ENCODE measurements around the gene TARP.

Gene TARP

DNA sequence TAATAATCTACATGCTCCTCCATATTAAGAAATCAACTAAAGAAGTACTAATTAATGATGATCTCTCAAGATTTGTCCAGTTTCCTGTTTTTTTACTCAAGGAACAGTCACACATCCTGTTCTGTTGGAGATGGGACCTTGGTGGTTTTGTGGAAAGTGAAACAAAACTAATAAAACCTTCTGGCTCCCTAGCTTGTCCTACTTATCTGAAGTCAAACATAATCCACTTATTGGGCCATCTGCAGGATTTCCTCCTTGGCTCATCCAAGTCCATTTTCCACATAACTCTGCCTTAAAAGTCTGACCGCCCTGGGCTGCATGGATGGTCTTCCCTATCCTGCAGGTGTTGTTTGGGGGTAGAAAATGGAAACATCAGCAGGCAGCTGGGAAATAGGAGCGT, 39.4 kb upstream of the TARP start:
- H3K27ac Mint-ChIP-seq = no peak overlapping the region
- H3K4me3 Mint-ChIP-seq = no peak overlapping the region
- H3K9me3 Mint-ChIP-seq = no peaks in the 10 kb centered on the region
- TF ChIP-seq, protein P1, sequence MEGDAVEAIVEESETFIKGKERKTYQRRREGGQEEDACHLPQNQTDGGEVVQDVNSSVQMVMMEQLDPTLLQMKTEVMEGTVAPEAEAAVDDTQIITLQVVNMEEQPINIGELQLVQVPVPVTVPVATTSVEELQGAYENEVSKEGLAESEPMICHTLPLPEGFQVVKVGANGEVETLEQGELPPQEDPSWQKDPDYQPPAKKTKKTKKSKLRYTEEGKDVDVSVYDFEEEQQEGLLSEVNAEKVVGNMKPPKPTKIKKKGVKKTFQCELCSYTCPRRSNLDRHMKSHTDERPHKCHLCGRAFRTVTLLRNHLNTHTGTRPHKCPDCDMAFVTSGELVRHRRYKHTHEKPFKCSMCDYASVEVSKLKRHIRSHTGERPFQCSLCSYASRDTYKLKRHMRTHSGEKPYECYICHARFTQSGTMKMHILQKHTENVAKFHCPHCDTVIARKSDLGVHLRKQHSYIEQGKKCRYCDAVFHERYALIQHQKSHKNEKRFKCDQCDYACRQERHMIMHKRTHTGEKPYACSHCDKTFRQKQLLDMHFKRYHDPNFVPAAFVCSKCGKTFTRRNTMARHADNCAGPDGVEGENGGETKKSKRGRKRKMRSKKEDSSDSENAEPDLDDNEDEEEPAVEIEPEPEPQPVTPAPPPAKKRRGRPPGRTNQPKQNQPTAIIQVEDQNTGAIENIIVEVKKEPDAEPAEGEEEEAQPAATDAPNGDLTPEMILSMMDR (IDR thresholded peaks at IDR 0.05; ENCODE audit: unreplicated experiment in 3 of 3) = no peak
- no peaks in the 10 kb centered on the region for H3K4me1 Mint-ChIP-seq
- H3K27me3 Mint-ChIP-seq (ENCODE audit: low read depth) = peaks cover 5% of the 10 kb centered on the region
- no peaks in the 10 kb centered on the region for H3K36me3 Mint-ChIP-seq (ENCODE audit: low read depth)

DNA sequence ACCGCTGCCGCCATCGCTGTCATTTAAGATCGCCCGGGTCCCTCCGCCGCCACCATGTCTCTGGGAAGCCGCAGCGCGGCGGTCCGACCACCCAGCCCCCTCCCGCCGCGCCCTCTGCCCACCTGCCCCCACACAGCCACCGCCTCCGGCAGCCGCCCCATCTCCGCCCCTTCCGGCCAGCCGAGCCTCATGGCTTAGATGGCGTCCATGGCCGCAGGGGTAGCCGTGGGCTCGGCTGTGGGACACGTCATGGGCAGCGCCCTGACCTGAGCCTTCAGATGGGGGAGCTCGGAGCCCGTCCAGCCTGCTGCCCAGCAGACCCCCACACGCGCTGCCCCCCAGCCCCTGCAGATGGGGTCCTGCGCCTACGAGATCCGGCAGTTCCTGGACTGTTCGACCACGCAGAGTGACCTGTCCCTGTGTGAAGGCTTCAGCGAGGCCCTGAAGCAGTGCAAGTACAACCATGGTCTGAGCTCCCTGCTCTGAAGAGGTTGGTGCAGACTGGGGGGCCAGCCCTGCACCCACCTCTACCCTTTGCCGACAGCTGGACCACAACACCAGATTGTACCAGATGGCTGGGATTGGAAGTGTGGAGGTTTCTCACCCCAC, 38.0 kb upstream of the TARP start:
- Mint-ChIP-seq H3K27me3 (ENCODE audit: low read depth) (peaks cover 5% of the 10 kb centered on the region), H3K4me3 (no peak overlapping the region), H3K36me3 (ENCODE audit: low read depth) (no peaks in the 10 kb centered on the region), H3K27ac (no peak overlapping the region), H3K4me1 (no peaks in the 10 kb centered on the region), H3K9me3 (no peaks in the 10 kb centered on the region)
- TF ChIP-seq, protein P1 (IDR thresholded peaks at IDR 0.05; ENCODE audit: unreplicated experiment in 3 of 3) = no peak

DNA sequence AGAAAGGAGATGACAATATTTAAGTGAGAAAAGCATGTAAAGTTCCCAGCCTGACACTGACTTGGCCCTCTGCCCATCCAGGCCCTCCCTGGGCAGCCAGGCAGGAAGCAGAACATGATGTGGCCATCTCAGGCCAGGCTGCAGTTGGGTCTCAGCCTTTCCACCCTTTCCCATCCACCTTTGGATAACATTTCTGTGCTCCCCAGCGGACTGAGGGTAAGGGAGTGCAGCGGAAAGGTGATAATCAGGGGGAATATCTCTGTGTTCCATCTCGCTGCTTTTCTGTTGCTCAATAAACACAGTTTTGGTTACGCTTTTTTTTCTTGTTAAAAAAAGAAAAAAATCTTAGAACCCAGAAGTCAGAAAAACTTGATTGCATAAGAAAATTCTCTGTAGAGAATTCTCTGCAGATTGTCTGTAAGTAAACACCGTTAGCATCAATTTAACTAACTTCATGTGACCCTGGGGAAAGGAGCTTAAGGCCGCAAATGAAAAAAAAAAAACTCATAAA, 37.2 kb upstream of the TARP start:
- Mint-ChIP-seq H3K4me1 (no peaks in the 10 kb centered on the region), H3K27ac (no peak overlapping the region), H3K4me3 (no peak overlapping the region)

DNA sequence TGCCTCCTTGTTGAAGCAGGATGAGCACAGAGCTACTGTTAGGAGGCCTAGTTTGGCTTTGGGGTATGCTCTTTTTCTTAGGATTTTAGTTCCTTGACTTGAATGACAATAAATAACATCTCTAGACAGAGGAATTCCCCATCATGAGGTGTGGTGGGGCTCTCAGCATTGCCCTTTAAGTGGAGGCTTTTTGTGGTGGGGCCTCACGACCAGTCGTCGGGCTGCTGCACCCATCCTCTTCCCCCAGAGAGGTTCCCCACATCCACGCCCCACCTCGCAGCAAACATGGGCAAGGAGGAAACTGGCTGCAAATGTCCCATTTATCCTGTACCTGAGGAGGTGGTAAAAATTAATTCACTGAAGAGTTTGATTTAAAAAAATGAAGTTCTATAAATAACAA, 36.1 kb upstream of the TARP start:
- no peaks in the 10 kb centered on the region for H3K9me3 Mint-ChIP-seq
- no peak overlapping the region for H3K27ac Mint-ChIP-seq
- H3K4me3 Mint-ChIP-seq = no peak overlapping the region
- TF ChIP-seq, protein P1 (IDR thresholded peaks at IDR 0.05; ENCODE audit: unreplicated experiment in 3 of 3) = no peak
- no peaks in the 10 kb centered on the region for H3K4me1 Mint-ChIP-seq
- H3K27me3 Mint-ChIP-seq (ENCODE audit: low read depth) = peaks cover 2% of the 10 kb centered on the region
- H3K36me3 Mint-ChIP-seq (ENCODE audit: low read depth) = no peaks in the 10 kb centered on the region

More for the DNA sequence above, 37.2 kb upstream of the TARP start:
- Mint-ChIP-seq H3K27me3 (ENCODE audit: low read depth) (peaks cover 5% of the 10 kb centered on the region), H3K9me3 (no peaks in the 10 kb centered on the region), H3K36me3 (ENCODE audit: low read depth) (no peaks in the 10 kb centered on the region)
- TF ChIP-seq, protein P1 (IDR thresholded peaks at IDR 0.05; ENCODE audit: unreplicated experiment in 3 of 3) = no peak

DNA sequence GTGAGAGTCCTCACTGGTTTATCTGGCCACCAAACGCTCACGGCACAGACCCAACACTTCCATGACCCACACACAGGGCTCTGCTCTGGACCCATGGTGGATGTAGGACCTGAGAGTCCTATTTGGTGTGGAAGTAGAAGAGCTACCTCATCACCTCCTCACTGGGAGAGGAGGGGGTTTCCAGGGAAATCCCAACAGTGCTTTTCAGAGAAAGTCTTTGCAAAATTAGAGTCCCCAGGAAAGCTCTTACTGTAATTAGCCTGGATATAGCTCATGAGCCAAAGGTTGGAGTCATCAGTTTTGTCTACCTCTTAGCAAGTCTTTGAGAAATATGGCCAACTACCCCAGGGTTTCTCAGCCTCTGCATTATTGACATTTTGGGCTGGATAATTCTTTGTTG, 34.7 kb upstream of the TARP start:
- no peaks in the 10 kb centered on the region for H3K36me3 Mint-ChIP-seq (ENCODE audit: low read depth)
- H3K27ac Mint-ChIP-seq = no peak overlapping the region
- no peaks in the 10 kb centered on the region for H3K4me1 Mint-ChIP-seq
- TF ChIP-seq, protein P1 (IDR thresholded peaks at IDR 0.05; ENCODE audit: unreplicated experiment in 3 of 3) = no peak
- H3K9me3 Mint-ChIP-seq = no peaks in the 10 kb centered on the region
- H3K4me3 Mint-ChIP-seq = no peak overlapping the region
- H3K27me3 Mint-ChIP-seq (ENCODE audit: low read depth) = no peaks in the 10 kb centered on the region

DNA sequence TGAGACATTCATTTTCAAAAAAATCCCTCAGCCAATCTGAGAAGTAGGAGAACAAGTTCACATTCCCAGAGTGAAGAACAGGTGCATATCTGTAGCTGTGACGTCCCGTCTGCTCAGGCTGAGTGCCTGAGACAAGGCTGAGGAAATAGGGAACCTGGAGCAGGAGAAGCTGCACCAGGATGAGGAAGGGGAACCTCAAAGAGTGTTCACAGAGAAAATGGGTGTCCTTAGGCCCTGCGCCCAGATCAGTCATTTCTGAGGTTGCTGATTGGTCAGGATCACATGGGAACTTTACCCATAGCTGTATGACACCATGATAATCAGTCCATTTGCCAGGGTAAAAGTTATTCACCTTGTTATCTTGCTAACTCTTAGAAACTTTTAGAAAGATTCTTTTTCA, 34.2 kb upstream of the TARP start:
- H3K9me3 Mint-ChIP-seq = no peaks in the 10 kb centered on the region
- no peaks in the 10 kb centered on the region for H3K36me3 Mint-ChIP-seq (ENCODE audit: low read depth)
- TF ChIP-seq, protein P1 (IDR thresholded peaks at IDR 0.05; ENCODE audit: unreplicated experiment in 3 of 3) = no peak
- H3K4me1 Mint-ChIP-seq = no peaks in the 10 kb centered on the region
- H3K4me3 Mint-ChIP-seq = no peak overlapping the region
- no peak overlapping the region for H3K27ac Mint-ChIP-seq
- no peaks in the 10 kb centered on the region for H3K27me3 Mint-ChIP-seq (ENCODE audit: low read depth)

Measured in nephron (organoid).